ENCODE data around the gene RGS10. TPM values are rescaled to one million over a fixed set of nuclear protein-coding genes. Genes with fewer than 3 reads are reported as not detected.

Gene RGS10
- total RNA-seq, 1 experiment from 2014 or later = 16.6 TPM

DNA sequence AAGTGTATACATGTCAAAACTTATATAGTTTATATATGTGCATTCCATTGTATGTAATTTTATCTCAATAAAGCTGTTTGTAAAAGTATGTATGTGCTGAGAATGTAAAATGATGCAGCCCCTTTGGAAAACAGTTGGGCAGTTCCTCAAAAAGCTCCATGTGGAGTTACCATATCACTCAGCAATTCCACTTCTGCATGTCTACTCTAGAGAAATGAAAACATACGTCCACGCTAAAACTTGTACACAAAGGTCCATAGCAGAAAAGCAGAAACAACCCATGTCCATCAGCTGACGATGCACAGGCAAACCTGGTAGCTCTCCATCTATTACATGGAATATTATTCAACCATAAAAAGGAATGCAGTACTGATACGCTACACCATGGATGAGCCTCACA is 8.3 kb upstream of the RGS10 start:
- Histone ChIP-seq H3K27me3 (replicated peaks; ENCODE audit: insufficient read depth, low read depth, low read length, poor library complexity) (no peaks in the 10 kb centered on the region), H3K9me3 (ENCODE audit: low read depth, low read length, poor library complexity, severe bottlenecking) (no peaks in the 10 kb centered on the region), H3K4me1 (ENCODE audit: insufficient read depth, low read length, poor library complexity, severe bottlenecking) (peaks cover 9% of the 10 kb centered on the region), H3K36me3 (ENCODE audit: insufficient read depth, low read length, poor library complexity, severe bottlenecking) (no peaks in the 10 kb centered on the region), H3K27ac (ENCODE audit: low read depth, low read length, poor library complexity, severe bottlenecking) (no peak overlapping the region), H3K4me3 (ENCODE audit: low read depth, low read length, poor library complexity, severe bottlenecking) (no peak overlapping the region)
- BruUV-seq (replicated peaks) = no TSS peak
- intact Hi-C loops (cut with micrococcal nuclease; ENCODE audit: unreplicated experiment) = no loop called here
- no peak for DNase-seq (ENCODE audit: low spot score)
- POLR2A ChIA-PET (ENCODE audit: low non-redundant PET) = no interaction called here
- CTCF ChIA-PET = no interaction called here
- TF ChIP-seq EZH2 (IDR thresholded peaks at IDR 0.05; ENCODE audit: borderline replicate concordance, low read depth, low read length, poor library complexity, severe bottlenecking) = no peak
- TF ChIP-seq, protein P1, sequence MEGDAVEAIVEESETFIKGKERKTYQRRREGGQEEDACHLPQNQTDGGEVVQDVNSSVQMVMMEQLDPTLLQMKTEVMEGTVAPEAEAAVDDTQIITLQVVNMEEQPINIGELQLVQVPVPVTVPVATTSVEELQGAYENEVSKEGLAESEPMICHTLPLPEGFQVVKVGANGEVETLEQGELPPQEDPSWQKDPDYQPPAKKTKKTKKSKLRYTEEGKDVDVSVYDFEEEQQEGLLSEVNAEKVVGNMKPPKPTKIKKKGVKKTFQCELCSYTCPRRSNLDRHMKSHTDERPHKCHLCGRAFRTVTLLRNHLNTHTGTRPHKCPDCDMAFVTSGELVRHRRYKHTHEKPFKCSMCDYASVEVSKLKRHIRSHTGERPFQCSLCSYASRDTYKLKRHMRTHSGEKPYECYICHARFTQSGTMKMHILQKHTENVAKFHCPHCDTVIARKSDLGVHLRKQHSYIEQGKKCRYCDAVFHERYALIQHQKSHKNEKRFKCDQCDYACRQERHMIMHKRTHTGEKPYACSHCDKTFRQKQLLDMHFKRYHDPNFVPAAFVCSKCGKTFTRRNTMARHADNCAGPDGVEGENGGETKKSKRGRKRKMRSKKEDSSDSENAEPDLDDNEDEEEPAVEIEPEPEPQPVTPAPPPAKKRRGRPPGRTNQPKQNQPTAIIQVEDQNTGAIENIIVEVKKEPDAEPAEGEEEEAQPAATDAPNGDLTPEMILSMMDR (conservative IDR thresholded peaks at IDR 0.05; ENCODE audit: low read depth, low read length) = no peak

DNA sequence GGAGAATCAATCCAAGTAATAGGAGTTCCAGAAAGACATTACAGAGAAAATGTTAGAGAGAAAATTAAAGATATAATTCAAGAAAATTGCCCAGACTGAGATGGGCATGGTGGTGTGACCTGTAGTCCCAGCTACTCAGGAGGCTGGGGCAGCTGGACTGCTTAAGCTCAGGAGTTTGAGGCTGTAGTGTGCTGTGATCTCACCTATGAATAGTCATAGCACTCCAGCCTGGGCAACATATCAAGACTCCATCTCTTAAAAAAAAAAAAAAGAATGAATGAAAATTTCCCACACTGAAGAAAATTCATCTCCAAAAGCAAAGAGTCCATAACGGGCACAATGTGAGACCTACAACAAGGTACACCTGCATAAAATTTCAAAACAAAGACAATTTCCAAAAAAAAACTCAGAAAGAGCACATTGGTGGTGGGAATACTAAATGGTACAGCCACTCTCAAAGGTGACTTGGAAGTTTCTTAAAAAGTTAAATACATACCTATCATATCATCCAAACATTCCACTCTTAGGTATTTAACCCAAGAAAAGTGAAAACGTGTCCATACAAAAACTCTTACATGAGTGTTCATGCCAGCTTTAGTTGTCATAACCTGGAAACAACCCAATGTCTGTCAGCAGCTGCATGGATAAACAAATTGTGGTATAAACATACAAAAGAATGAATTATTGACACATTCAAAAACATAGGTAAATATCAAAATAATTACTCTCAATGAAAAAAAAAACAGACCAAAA is 6.9 kb upstream of the RGS10 start:
- TF ChIP-seq, protein P1 (conservative IDR thresholded peaks at IDR 0.05; ENCODE audit: low read depth, low read length) = no peak
- no peak for TF ChIP-seq EZH2 (IDR thresholded peaks at IDR 0.05; ENCODE audit: borderline replicate concordance, low read depth, low read length, poor library complexity, severe bottlenecking)
- no TSS peak for BruUV-seq (replicated peaks)

DNA sequence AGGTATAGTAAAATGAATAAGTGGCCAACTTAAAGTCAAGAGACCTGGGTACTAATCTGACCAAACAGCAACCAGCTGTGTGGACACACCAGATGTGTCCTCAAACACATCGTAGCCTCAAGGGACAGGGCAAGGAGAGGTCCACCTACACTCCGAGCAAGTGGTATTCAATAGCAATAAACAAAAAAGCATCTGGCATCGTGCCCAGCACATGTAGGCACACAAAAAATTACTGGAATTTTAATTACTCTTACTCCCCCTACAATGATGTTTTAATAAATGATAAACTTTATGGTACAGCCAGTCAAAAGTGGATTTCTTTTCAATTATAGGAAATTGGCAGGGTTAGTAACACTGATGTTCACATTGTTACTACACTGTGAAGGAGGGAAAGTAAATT is 3.5 kb upstream of the RGS10 start:
- H3K4me1 ChIP-seq (ENCODE audit: insufficient read depth, low read length, poor library complexity, severe bottlenecking) = peaks cover 42% of the 10 kb centered on the region
- H3K27ac ChIP-seq (ENCODE audit: low read depth, low read length, poor library complexity, severe bottlenecking) = no peak overlapping the region
- CTCF ChIA-PET = interaction anchor here (1.0 kb wide), 1 partner anchor 347 kb away, joined by 3 read pairs; no protein-coding TSS in a partner anchor
- H3K27me3 ChIP-seq (replicated peaks; ENCODE audit: insufficient read depth, low read depth, low read length, poor library complexity) = no peaks in the 10 kb centered on the region
- no peaks in the 10 kb centered on the region for H3K9me3 ChIP-seq (ENCODE audit: low read depth, low read length, poor library complexity, severe bottlenecking)
- no peak overlapping the region for H3K4me3 ChIP-seq (ENCODE audit: low read depth, low read length, poor library complexity, severe bottlenecking)
- no peak for TF ChIP-seq EZH2 (IDR thresholded peaks at IDR 0.05; ENCODE audit: borderline replicate concordance, low read depth, low read length, poor library complexity, severe bottlenecking)
- TF ChIP-seq, protein P1 (conservative IDR thresholded peaks at IDR 0.05; ENCODE audit: low read depth, low read length) = no peak
- no peak for DNase-seq (ENCODE audit: low spot score)
- BruUV-seq (replicated peaks) = no TSS peak
- intact Hi-C loops (cut with micrococcal nuclease; ENCODE audit: unreplicated experiment) = no loop called here
- POLR2A ChIA-PET (ENCODE audit: low non-redundant PET) = no interaction called here
- no peaks in the 10 kb centered on the region for H3K36me3 ChIP-seq (ENCODE audit: insufficient read depth, low read length, poor library complexity, severe bottlenecking)

More for the DNA sequence above, 6.9 kb upstream of the RGS10 start:
- H3K4me3 ChIP-seq (ENCODE audit: low read depth, low read length, poor library complexity, severe bottlenecking) = no peak overlapping the region
- no peak for DNase-seq (ENCODE audit: low spot score)
- intact Hi-C loops (cut with micrococcal nuclease; ENCODE audit: unreplicated experiment) = no loop called here
- CTCF ChIA-PET = no interaction called here
- no peaks in the 10 kb centered on the region for H3K27me3 ChIP-seq (replicated peaks; ENCODE audit: insufficient read depth, low read depth, low read length, poor library complexity)
- no peaks in the 10 kb centered on the region for H3K9me3 ChIP-seq (ENCODE audit: low read depth, low read length, poor library complexity, severe bottlenecking)
- peaks cover 20% of the 10 kb centered on the region for H3K4me1 ChIP-seq (ENCODE audit: insufficient read depth, low read length, poor library complexity, severe bottlenecking)
- POLR2A ChIA-PET (ENCODE audit: low non-redundant PET) = no interaction called here
- no peak overlapping the region for H3K27ac ChIP-seq (ENCODE audit: low read depth, low read length, poor library complexity, severe bottlenecking)
- no peaks in the 10 kb centered on the region for H3K36me3 ChIP-seq (ENCODE audit: insufficient read depth, low read length, poor library complexity, severe bottlenecking)
